Mesenteric fat pad (tissue), 1 donor: ENCODE results near the gene PPP1R9A. TPM values are rescaled to one million over a fixed set of nuclear protein-coding genes. Genes with fewer than 3 reads are reported as not detected.

Experiments
- DNase-seq: peaks from one replicate; pipeline ENCODE4 v3.0.0-alpha.2; 2020; ENCODE audit warnings: low spot score
- total RNA-seq: library from RNA; stranded (reverse); fragmentation: NEBNext Ultra II Directional; extraction: Animal tissue kit (Norgen Biotek cat#: 25700); gene quantifications from one replicate; pipeline ENCODE4 v1.2.1, GENCODE V29; 2021
- donor health status: DM: yes; HTN: yes; CAD: no.

The PPP1R9A gene
- total RNA-seq, 1 donor from 2014 or later, result 13.8 TPM

DNA sequence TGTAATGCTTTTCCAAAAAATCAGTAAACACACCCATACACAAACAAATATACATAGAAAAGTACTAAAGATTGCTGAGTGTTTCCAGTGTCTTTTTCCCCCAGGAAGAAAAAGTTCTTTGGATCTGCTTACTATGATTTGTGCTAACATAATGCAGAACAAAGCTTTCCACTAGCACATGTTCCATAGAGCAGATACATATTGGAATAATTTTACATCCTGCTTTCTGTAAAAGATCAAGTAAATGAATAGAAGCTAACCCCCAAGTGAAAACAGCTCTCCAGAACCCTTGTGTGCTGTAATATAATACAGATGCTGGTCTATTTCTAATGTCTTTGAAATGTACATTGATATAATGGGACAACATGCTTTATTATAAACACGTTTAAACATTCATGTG lies 291.5 kb downstream of the PPP1R9A start:
- DNase-seq, result no peak

DNA sequence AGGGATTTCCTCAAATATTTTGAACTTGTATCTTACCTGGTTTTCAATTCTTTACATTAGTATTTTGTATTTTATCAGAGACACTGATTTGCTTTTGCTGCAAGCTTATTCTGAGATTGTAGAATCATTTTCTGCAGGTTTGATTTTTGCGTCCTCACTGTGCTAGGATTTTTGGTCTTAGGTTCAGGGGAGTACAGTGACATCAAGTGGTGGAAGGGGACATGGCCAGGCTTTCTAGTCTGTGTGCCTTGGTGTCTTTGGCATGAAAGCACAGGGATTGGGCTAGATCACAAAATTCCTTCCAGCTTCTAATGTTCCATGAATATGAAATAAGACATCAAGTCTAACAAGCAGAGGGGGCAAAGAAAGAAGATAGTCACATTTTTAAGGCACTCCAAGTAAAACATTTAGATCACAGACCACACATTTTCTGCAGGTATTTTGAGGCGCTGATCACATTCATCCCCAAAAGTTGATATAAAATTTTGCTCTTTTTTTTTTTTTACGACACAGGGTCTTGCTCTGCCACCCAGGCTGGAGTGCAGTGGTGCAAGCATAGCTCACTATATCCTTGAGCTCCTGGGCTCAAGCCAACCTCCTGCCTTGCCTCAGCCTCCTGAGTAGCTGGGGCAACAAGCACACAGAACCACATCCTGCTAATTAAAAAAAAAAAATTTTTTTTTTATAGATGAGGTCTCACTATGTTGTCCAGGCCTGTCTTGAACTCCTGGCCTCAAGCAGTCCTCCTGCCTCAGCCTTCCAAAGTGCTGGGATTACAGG lies 292.6 kb downstream of the PPP1R9A start:
- DNase-seq, result no peak

DNA sequence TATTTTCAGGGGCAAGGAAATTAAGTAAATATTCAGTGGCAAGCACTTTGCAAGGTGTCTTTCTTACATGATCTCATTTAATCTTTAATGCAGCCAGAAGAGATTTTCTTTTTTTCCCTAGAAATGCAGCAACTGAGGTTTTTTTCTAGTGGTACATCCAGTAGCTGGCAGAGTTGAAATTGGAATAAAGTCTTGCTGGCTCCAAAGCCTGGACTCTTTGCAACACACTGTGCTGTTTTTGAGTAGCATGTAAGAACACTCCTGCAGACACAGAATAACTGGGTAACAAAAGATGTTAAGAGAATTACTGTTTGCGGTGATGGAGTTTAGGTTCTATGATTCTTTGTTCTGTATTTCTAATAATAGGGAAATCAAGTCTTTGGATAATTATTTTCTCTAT lies 293.3 kb downstream of the PPP1R9A start:
- DNase-seq, result no peak

DNA sequence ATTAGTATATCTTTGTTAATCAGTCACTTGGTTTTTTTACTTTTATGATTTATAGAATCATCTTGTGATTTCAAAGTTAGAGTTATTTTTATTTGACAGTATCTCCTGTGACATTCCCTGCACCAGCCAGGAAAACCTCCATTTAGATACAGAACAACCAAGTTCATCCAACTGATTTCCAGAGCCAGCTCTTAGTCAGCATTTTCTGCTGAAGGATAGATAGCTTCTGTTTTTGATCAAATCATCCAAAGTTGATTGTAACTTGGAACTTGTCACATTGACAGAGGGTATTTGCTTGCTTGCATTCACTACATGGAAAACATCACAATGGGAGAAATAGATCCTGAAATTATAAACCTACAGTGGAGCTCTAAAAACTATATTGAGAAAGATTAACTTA lies 294.3 kb downstream of the PPP1R9A start:
- no peak for DNase-seq

GRCh38 chr7:95204618-95205017 lies 297.2 kb downstream of the PPP1R9A start:
- no peak for DNase-seq

- DNase-seq, result no peak
Observed at GRCh38 chr7:95205665-95206225, 298.4 kb downstream of the PPP1R9A start.

DNA sequence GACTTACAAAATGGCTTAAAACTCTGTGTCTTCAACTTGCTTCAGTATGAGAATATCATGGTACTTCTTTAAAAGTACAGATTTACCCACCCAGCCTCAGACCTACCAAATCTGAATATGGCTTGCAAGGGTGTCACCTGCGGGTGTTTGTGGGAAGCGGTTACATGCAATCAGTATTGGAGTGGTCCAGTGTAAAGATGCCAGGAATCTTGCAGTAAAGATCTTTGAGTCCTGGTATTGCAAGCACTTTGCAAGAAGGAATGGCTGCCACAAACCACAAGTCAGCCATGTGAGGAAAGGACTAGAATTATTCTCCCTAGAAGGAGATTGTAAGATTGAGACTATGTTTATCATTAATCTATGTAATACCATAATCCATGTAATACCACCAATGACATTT lies 301.9 kb downstream of the PPP1R9A start:
- no peak for DNase-seq

DNA sequence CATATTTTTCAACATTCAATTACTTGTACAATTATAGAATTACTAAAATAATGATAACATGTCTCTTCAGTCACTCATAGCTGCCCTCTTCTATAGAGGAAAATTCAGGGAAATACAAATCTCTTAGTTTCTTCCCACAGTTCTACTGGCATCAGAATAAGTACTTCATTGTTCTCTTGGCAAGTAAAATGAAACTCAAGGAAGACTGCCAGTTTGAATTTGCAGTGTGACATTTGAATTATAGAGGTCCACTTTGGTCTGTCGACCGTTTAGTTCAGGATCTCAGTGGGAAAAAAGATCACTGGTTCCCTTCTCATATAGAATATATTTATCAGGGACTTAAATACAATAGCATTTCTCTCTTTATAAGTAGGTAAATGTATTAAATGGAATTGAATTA lies 302.4 kb downstream of the PPP1R9A start:
- DNase-seq, result no peak

GRCh38 chr7:95213148-95213547 lies 305.8 kb downstream of the PPP1R9A start:
- DNase-seq, result no peak

- DNase-seq, result no peak
Observed at GRCh38 chr7:95213809-95214492, 306.6 kb downstream of the PPP1R9A start.

DNA sequence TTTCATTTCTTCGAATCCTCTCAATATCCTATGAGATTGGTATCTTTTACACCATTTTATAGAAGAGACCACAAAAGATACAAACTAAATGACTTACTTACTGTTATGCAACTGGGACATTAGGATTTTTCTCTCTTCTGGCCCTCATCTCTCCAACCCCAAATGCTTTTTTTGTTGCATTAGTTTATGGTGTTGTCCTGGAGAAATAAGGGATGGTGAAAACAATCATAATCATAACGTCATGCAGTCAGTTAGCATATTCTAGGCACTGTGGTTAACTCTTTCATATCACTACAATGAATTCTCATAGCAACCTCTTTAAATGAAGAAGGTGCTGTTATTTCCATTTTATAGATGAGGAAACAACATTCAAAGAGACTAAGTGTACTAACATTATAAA lies 312.3 kb downstream of the PPP1R9A start:
- DNase-seq, result no peak

DNA sequence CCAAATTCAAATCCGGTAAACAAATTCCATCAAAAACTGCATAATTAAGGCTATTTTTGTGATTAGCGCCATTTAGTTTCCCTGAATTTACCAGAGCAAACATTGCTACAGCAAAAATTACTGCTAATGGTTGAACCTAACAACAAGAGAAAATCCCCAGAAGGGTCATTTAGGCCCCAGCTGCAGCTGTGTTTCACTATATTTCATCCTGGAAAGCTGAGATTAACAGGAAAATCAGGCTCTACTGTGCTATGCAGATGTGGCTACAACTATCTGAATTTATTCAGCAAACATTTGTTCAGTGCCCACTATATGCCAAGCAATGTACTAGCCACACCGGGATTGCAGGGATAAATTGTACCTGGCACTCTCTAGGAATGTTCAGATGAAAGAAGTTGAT lies 312.9 kb downstream of the PPP1R9A start:
- no peak for DNase-seq

DNA sequence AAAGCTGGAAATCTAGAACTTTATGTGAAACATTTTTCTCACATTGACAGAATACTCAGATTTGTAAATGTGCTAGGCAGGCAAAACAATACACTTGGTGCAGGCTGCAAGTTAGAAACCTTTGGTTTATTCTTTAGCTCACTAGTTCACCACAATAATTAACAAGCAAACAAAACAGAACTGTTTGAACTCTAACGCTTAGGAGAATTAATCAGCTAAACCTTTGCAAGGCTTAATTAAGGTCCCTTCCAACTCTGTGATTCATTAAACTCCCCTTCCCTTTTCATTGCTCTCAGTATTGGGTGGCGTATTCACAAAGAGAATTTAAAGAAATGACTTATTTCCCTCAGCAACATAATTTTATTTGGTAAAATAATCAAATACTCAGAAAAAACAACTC lies 317.9 kb downstream of the PPP1R9A start:
- DNase-seq, result no peak

DNA sequence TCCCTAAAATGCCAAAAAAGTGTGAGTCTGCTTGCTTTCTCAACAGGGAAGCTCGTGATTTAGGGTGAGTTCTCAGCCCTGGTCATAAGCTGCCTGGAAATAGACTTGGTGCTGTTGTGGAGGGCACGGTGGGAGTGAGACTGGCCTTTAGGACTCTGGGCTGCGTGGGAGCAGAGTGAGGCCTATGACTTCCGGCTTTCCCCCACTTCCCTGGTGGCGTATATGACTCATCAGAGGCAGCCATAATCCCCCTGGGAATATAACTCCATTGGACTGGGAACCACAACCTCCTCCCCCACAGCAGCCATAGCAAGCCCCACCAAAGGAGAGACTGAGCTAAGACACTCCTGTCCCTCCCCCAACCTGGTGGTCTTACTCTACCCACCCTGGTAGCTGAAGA lies 321.9 kb downstream of the PPP1R9A start:
- no peak for DNase-seq

DNA sequence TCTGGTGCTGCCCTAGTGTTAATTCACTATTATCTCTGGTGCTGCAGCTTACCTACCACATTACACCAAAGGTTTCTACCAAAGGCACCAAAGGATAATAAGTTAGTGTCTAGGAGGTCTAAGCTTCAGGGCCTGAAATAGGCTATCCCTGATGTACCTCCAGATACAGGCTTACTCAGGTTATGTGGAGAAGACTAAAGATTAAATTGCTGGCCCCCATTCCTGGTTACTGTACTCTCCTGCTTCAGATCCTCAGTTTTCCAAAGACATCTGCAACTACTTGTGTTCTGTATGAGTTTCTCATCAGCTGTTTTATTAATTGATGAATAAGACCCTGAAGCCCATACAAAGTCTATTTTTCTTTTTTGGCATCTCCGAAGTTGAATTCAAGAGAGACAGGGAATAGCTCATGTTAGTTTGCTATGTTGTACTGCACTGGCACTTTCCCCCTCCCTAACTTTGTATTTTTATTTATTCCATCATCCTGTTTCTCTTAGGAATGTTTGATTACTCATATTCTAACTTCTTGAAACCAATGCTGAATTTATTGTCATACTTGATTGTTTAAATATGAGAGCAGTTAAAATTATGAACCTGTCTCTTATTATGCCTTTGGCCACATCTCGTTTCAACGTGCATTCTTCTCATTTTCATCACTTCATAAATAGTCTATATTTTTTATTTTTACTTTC lies 331.0 kb downstream of the PPP1R9A start:
- DNase-seq, result no peak

DNA sequence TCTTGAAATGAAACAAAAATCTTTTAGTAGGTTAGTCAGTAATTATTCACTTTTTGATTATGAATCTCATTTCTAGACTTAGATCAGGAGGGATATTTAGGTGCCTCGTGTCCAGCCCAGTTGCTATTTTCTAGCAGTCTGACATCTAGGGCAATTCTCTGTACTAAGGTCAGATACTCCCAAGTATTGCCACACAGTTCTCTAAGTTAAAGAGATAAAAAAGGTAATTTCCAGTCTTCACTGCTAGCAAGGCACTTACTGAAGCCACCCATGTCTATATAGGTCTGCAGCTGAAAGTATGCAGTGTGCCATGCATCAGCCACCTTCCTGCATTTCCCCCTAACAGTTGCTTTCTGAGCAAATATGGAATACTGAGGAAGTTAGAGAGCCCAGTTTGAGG lies 333.5 kb downstream of the PPP1R9A start:
- DNase-seq, result no peak

GRCh38 chr7:95242266-95242665 lies 334.9 kb downstream of the PPP1R9A start:
- DNase-seq, result no peak

DNA sequence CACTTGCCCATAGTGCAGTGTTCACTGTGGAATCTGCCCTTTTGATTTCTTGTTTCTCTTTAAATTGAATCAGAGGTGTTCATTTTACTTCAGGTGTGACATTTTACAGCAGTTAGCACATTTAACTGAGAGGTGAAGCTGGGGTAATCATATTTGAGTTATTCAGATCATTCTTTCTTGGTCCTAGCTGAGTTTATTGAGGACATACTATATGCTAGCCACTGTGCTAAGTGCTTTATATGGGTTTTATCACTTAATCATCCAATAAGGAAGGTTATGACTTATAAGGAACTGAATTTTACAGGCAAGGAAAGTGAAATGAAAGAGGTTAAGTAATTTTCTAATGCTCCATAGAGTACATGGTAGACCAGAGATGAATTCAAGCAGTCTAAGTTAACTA lies 337.2 kb downstream of the PPP1R9A start:
- DNase-seq, result no peak

GRCh38 chr7:95245828-95246500 lies 338.6 kb downstream of the PPP1R9A start:
- DNase-seq, result no peak

GRCh38 chr7:95246831-95247370 lies 339.5 kb downstream of the PPP1R9A start:
- DNase-seq, result no peak

DNA sequence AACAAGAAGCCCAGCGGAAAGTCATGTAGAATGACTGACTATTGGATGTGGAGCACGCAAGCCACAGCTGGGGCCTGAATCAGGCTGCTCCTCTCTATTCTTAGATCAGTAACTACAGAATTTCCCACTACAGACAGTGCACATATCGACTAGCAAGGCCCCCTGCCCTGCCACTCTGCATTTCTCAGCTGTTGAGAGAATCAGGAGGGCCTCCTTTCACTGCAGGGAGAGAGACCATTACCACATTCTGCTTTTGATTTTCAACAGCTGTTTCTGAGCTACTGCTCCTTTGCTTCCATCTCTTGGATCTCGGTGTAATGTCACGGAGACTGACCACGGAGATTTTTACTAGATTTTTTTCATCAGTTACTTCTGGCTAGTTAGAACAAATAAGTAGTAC lies 343.2 kb downstream of the PPP1R9A start:
- DNase-seq, result no peak
